SK-N-SH (cell line): ENCODE results near the gene AGBL3. TPM values are rescaled to one million over a fixed set of nuclear protein-coding genes. Genes with fewer than 3 reads are reported as not detected.
A peak's percentile ranks its signal among the peaks of the same experiment; 100 is the strongest.

ENCODE experiments used
- CTCF ChIA-PET: fragments of 300-600, 350-600 bp; formaldehyde crosslinking; extraction: SDS; loops from one replicate; lab custom pipeline; 2021; lab: Yijun Ruan, JAX
- POLR2A ChIA-PET: fragments of 350-600 bp; sonication (Branson Sonifier 250); formaldehyde crosslinking; extraction: SDS; loops from one replicate; lab custom pipeline; 2020; ENCODE audit warnings: antibody characterized with exemption, inconsistent platforms; lab: Yijun Ruan, JAX
- DNase-seq: peaks from one replicate; pipeline ENCODE4 v3.0.0; 2012
- H2AFZ ChIP-seq: fragments of 200-600 bp; sonication (generic); 2 replicates; pipeline ENCODE4 v1.8.1; 2016; ENCODE audit warnings: antibody characterized with exemption, mild to moderate bottlenecking, low read depth
- H3F3A ChIP-seq: fragments of 200-600 bp; sonication (generic); replicated peaks from 2 replicates; pipeline ENCODE3; 2016; ENCODE audit warnings: antibody characterized with exemption, mild to moderate bottlenecking; ENCODE audit not compliant: insufficient read depth
- H3K27ac ChIP-seq, 2 experiments: fragments of 200-500 bp in 1 of 2; fragments of 200-600 bp in 1 of 2; sonication (Bioruptor generic) in 1 of 2; sonication (generic), shearing (Covaris generic) in 1 of 2; 2 replicates each; pipeline versions ENCODE4 v1.5.1 to v1.6.1; 2014 to 2016; ENCODE audit warnings: low read depth in 2 of 2, inconsistent platforms in 1 of 2, low read length in 1 of 2, mild to moderate bottlenecking in 1 of 2, mixed read lengths in 1 of 2
- H3K27me3 ChIP-seq: fragments of 200-600 bp; sonication (generic), shearing (Covaris generic); 2 replicates; pipeline ENCODE4 v1.6.1; 2016; ENCODE audit warnings: mixed run types; ENCODE audit not compliant: insufficient read depth
- H3K36me3 ChIP-seq, 2 experiments: fragments of 200-500 bp in 1 of 2; fragments of 200-600 bp in 1 of 2; sonication (Bioruptor generic) in 1 of 2; sonication (generic) in 1 of 2; replicated peaks in 1 of 2; 2 replicates each; pipeline versions ENCODE3 to v1.5.1; 2014 to 2016; ENCODE audit warnings: low read length in 1 of 2, mild to moderate bottlenecking in 1 of 2; ENCODE audit not compliant: insufficient read depth in 2 of 2, control insufficient read depth in 1 of 2
- H3K4me1 ChIP-seq, 2 experiments: fragments of 200-500 bp in 1 of 2; fragments of 200-600 bp in 1 of 2; sonication (Bioruptor generic) in 1 of 2; sonication (generic), shearing (Covaris generic) in 1 of 2; 2 replicates each; pipeline versions ENCODE4 v1.5.1 to v1.6.1; 2014 to 2016; ENCODE audit warnings: low read depth in 1 of 2, low read length in 1 of 2, mixed run types in 1 of 2; ENCODE audit not compliant: insufficient read depth in 2 of 2, control insufficient read depth in 1 of 2
- H3K4me2 ChIP-seq: fragments of 200-600 bp; sonication (generic), shearing (Covaris generic); 2 replicates; pipeline ENCODE4 v1.6.1; 2017; ENCODE audit warnings: mixed run types
- H3K4me3 ChIP-seq, 2 experiments: fragments of 200-500 bp in 1 of 2; fragments of 200-600 bp in 1 of 2; sonication (Bioruptor generic) in 1 of 2; sonication (generic), shearing (Covaris generic) in 1 of 2; 2 replicates each; pipeline versions ENCODE4 v1.5.1 to v1.8.1; 2014 to 2016; ENCODE audit warnings: low read depth in 2 of 2, inconsistent platforms in 1 of 2, low read length in 1 of 2, mild to moderate bottlenecking in 1 of 2, mixed read lengths in 1 of 2, moderate library complexity in 1 of 2
- H3K79me2 ChIP-seq: fragments of 200-600 bp; sonication (generic); 2 replicates; pipeline ENCODE4 v1.8.1; 2017; ENCODE audit warnings: mild to moderate bottlenecking; ENCODE audit not compliant: insufficient read depth
- H3K9ac ChIP-seq: fragments of 200-600 bp; sonication (generic); 2 replicates; pipeline ENCODE4 v1.6.1; 2017; ENCODE audit warnings: mixed run types
- H3K9me2 ChIP-seq: fragments of 200-600 bp; sonication (generic); 2 replicates; pipeline ENCODE4 v1.6.1; 2017; ENCODE audit warnings: mixed run types
- H3K9me3 ChIP-seq: fragments of 200-600 bp; sonication (generic); 2 replicates; pipeline ENCODE4 v1.6.1; 2017; ENCODE audit warnings: mixed run types, mild to moderate bottlenecking, moderate library complexity
- H4K20me1 ChIP-seq: fragments of 200-600 bp; sonication (generic); 2 replicates; pipeline ENCODE4 v1.6.1; 2017; ENCODE audit warnings: mild to moderate bottlenecking, mixed run types; ENCODE audit not compliant: insufficient read depth
- EP300 ChIP-seq, 2 experiments: IDR thresholded peaks; 2 replicates each; pipeline versions ENCODE4 v1.4.0 to v1.6.1; 2012; ENCODE audit warnings: borderline replicate concordance in 1 of 2, low read depth in 1 of 2, low read length in 1 of 2
- EZH2phosphoT487 ChIP-seq: fragments of 200-600 bp; sonication (generic); IDR thresholded peaks from 2 replicates; pipeline ENCODE4 v1.6.1; 2017; ENCODE audit warnings: low read depth, mixed run types, mild to moderate bottlenecking, antibody characterized with exemption, moderate library complexity, borderline replicate concordance
- JUND ChIP-seq: IDR thresholded peaks from 2 replicates; pipeline ENCODE4 v1.4.0; 2012
- POLR2AphosphoS5 ChIP-seq: IDR thresholded peaks from 2 replicates; pipeline ENCODE4 v1.6.1; 2012; ENCODE audit warnings: low read depth, low read length
- RCOR1 ChIP-seq: fragments of 150-350 bp; IDR thresholded peaks from 2 replicates; pipeline ENCODE4 v1.6.1; 2017; ENCODE audit warnings: antibody characterized with exemption, low read length
- RFX5 ChIP-seq: IDR thresholded peaks from 2 replicates; pipeline ENCODE4 v1.6.1; 2012; ENCODE audit warnings: mild to moderate bottlenecking, improper control_type of control experiment, low read length
- SMC3 ChIP-seq: IDR thresholded peaks from 2 replicates; pipeline ENCODE4 v1.6.1; 2012; ENCODE audit warnings: low read depth, low read length, improper control_type of control experiment
- TCF12 ChIP-seq: IDR thresholded peaks from 2 replicates; pipeline ENCODE4 v1.4.0; 2012
- TEAD4 ChIP-seq: IDR thresholded peaks from 2 replicates; pipeline ENCODE4 v1.4.0; 2012; ENCODE audit warnings: mild to moderate bottlenecking, borderline replicate concordance; ENCODE audit not compliant: insufficient read depth
- USF2 ChIP-seq: fragments of 150-350 bp; IDR thresholded peaks from 2 replicates; pipeline ENCODE4 v1.6.1; 2017; ENCODE audit warnings: antibody characterized with exemption, low read length, low read depth, borderline replicate concordance
- WGBS: methylation state at CpG from one replicate; pipeline ENCODE4 v1.1.6; 2017; ENCODE audit warnings: low lambda C conversion rate; 5-methylcytosine and 5-hydroxymethylcytosine counted together
- polyA plus RNA-seq, 3 experiments: library from polyadenylated mRNA; depleted of rRNA; stranded (reverse); fragments of >200 nt; gene quantifications; 2 replicates each; pipeline ENCODE4 v1.2.3, GENCODE V29; 2012

AGBL3 gene
- polyA plus RNA-seq, 1 of the 3 experiments (the other 2 are of a cell fraction): 0.35 TPM

GRCh38 chr7:135167365-135167917 is 181.1 kb downstream of the AGBL3 start:
- Histone ChIP-seq H3K9me3 (no peaks in the 10 kb centered on the region), H3K79me2 (peaks cover 30% of the 10 kb centered on the region), H3K27me3 (no peaks in the 10 kb centered on the region), H3K9ac (no peak overlapping the region), H3K4me2 (no peak overlapping the region), H3K36me3 (peaks cover 44 to 48% of the 10 kb centered on the region in 2 experiments), H4K20me1 (no peaks in the 10 kb centered on the region), H3K9me2 (no peaks in the 10 kb centered on the region), H3F3A (peaks cover 13% of the 10 kb centered on the region), H3K4me1 (peaks cover 3 to 24% of the 10 kb centered on the region in 2 experiments; a peak in 3 of 4 replicates), H3K27ac (no peak overlapping the region), H2AFZ (no peak overlapping the region), H3K4me3 (no peak overlapping the region)
- no peak for DNase-seq
- 92% methylated on average over 12 of the region's 12 CpGs for WGBS
- ChIA-PET POLR2A (no interaction called here), CTCF (no interaction called here)
- TF ChIP-seq RFX5 (no peak), POLR2AphosphoS5 (no peak), USF2 (no peak), JUND (no peak)

- H3K4me3 ChIP-seq: no peak overlapping the region
- H3K27me3 ChIP-seq: no peaks in the 10 kb centered on the region
- H3K27ac ChIP-seq: no peak overlapping the region
- H4K20me1 ChIP-seq: no peaks in the 10 kb centered on the region
- TF ChIP-seq POLR2AphosphoS5: 0 out of 2 replicates have a peak, but pooled peaks have one; percentile 21
- TF ChIP-seq USF2: no peak
- CTCF ChIA-PET: interaction anchor here (1.2 kb wide), 2 partner anchors 223 to 535 kb away, joined by 3 read pairs; no protein-coding TSS in a partner anchor
- H3K4me1 ChIP-seq: peaks cover 3 to 24% of the 10 kb centered on the region in 2 experiments; a peak in 3 of 4 replicates
- no peak overlapping the region for H3K4me2 ChIP-seq
- DNase-seq: no peak
- H3K9me2 ChIP-seq: no peaks in the 10 kb centered on the region
- H3K79me2 ChIP-seq: peaks cover 30% of the 10 kb centered on the region
- 60% methylated on average over 7 of the region's 9 CpGs for WGBS
- H3K9ac ChIP-seq: no peak overlapping the region
- H3K36me3 ChIP-seq: peaks cover 40 to 48% of the 10 kb centered on the region in 2 experiments
- POLR2A ChIA-PET: no interaction called here
- H2AFZ ChIP-seq: no peak overlapping the region
- no peaks in the 10 kb centered on the region for H3K9me3 ChIP-seq
- H3F3A ChIP-seq: peaks cover 13% of the 10 kb centered on the region
These were observed 181.7 kb downstream of the AGBL3 start for GRCh38 chr7:135168001-135168400.

- Histone ChIP-seq H3K4me3 (no peak overlapping the region; a peak in 1 of 4 replicates), H2AFZ (no peak overlapping the region), H3K9ac (no peak overlapping the region), H3K4me2 (peak overlapping the region; percentile 98), H3K9me2 (no peaks in the 10 kb centered on the region), H3K27ac (no peak overlapping the region), H3K36me3 (peaks cover 35 to 48% of the 10 kb centered on the region in 2 experiments), H3K79me2 (peaks cover 30% of the 10 kb centered on the region), H3K27me3 (no peaks in the 10 kb centered on the region), H3K9me3 (no peaks in the 10 kb centered on the region), H3K4me1 (peaks cover 3 to 24% of the 10 kb centered on the region in 2 experiments; a peak in 3 of 4 replicates), H3F3A (peaks cover 13% of the 10 kb centered on the region), H4K20me1 (no peaks in the 10 kb centered on the region)
- ChIA-PET POLR2A (no interaction called here), CTCF (interaction anchor here (0.6 to 3.4 kb wide), 12 partner anchors 10 to 1082 kb away, joined by 3 to 36 read pairs (median 3); no protein-coding TSS in a partner anchor)
- no peak for TF ChIP-seq EZH2phosphoT487
- no peak for TF ChIP-seq EP300 (IDR thresholded peaks at IDR 0.05; ENCODE audit: borderline replicate concordance in 1 of 2, low read depth in 1 of 2, low read length in 1 of 2)
- TF ChIP-seq POLR2AphosphoS5: no peak
- no peak for TF ChIP-seq TCF12
- TF ChIP-seq JUND: no peak
- no peak for TF ChIP-seq TEAD4
- no peak for TF ChIP-seq RCOR1
- no peak for TF ChIP-seq SMC3
- no peak for TF ChIP-seq USF2
- no peak for DNase-seq
- 97% methylated on average over 13 of the region's 13 CpGs for WGBS
These were observed 182.3 kb downstream of the AGBL3 start for GRCh38 chr7:135168489-135169140.
